Nephron progenitor cell (in vitro differentiated cells): Measurements from ENCODE around the gene OPHN1.

Source experiments
- DNase-seq: peaks from one replicate; pipeline ENCODE4 v3.0.0; 2021
- H3K27ac Mint-ChIP-seq: 2 replicates; pipeline ENCODE4 v1.8.0; 2021; ENCODE audit warnings: mild to moderate bottlenecking, moderate library complexity, mixed read lengths
- H3K27me3 Mint-ChIP-seq: 2 replicates; pipeline ENCODE4 v1.8.0; 2021; ENCODE audit warnings: mild to moderate bottlenecking, low read depth, mixed read lengths; ENCODE audit not compliant: poor library complexity
- H3K36me3 Mint-ChIP-seq: 2 replicates; pipeline ENCODE4 v1.8.0; 2021; ENCODE audit warnings: low read depth, mixed read lengths
- H3K4me1 Mint-ChIP-seq: 2 replicates; pipeline ENCODE4 v1.8.0; 2021; ENCODE audit warnings: mixed read lengths
- H3K4me3 Mint-ChIP-seq: 2 replicates; pipeline ENCODE4 v1.8.0; 2021; ENCODE audit warnings: mild to moderate bottlenecking, moderate library complexity, mixed read lengths
- H3K9me3 Mint-ChIP-seq: 2 replicates; pipeline ENCODE4 v1.8.0; 2021; ENCODE audit warnings: mild to moderate bottlenecking, moderate library complexity, mixed read lengths
- CTCF ChIP-seq: fragments of 200-600 bp; sonication (generic); IDR thresholded peaks from 2 replicates; pipeline ENCODE4 v1.5.0; 2021; ENCODE audit warnings: antibody characterized with exemption

OPHN1 gene

GRCh38 chrX:68413254-68413653 is 20.0 kb downstream of the OPHN1 start:
- H3K4me3 Mint-ChIP-seq = no peak overlapping the region
- H3K27ac Mint-ChIP-seq = no peak overlapping the region
- no peaks in the 10 kb centered on the region for H3K4me1 Mint-ChIP-seq
- H3K9me3 Mint-ChIP-seq = peaks cover 15% of the 10 kb centered on the region
- no peak for DNase-seq
- no peak for TF ChIP-seq CTCF
- H3K27me3 Mint-ChIP-seq = no peaks in the 10 kb centered on the region
- H3K36me3 Mint-ChIP-seq = no peaks in the 10 kb centered on the region

- no peaks in the 10 kb centered on the region for H3K4me1 Mint-ChIP-seq
- TF ChIP-seq CTCF = no peak
- no peak overlapping the region for H3K27ac Mint-ChIP-seq
- no peaks in the 10 kb centered on the region for H3K27me3 Mint-ChIP-seq
- no peak overlapping the region for H3K4me3 Mint-ChIP-seq
- no peak for DNase-seq
- peaks cover 12% of the 10 kb centered on the region for H3K9me3 Mint-ChIP-seq
- no peaks in the 10 kb centered on the region for H3K36me3 Mint-ChIP-seq
Measured at GRCh38 chrX:68411729-68412128, 21.6 kb downstream of the OPHN1 start.

- no peak for TF ChIP-seq CTCF
- no peak for DNase-seq
- no peaks in the 10 kb centered on the region for H3K4me1 Mint-ChIP-seq
- no peak overlapping the region for H3K4me3 Mint-ChIP-seq
- H3K9me3 Mint-ChIP-seq = peaks cover 16% of the 10 kb centered on the region
- H3K36me3 Mint-ChIP-seq = no peaks in the 10 kb centered on the region
- H3K27me3 Mint-ChIP-seq = no peaks in the 10 kb centered on the region
- H3K27ac Mint-ChIP-seq = no peak overlapping the region
Measured at GRCh38 chrX:68409194-68409593, 24.1 kb downstream of the OPHN1 start.

- Mint-ChIP-seq H3K27me3 (no peaks in the 10 kb centered on the region), H3K9me3 (peaks cover 31% of the 10 kb centered on the region), H3K36me3 (no peaks in the 10 kb centered on the region), H3K27ac (no peak overlapping the region), H3K4me3 (no peak overlapping the region), H3K4me1 (peaks cover 5% of the 10 kb centered on the region)
- TF ChIP-seq CTCF = no peak
- DNase-seq = no peak
Measured at GRCh38 chrX:68403522-68403921, 29.8 kb downstream of the OPHN1 start.

- TF ChIP-seq CTCF = no peak
- Mint-ChIP-seq H3K9me3 (peaks cover 35% of the 10 kb centered on the region), H3K27me3 (no peaks in the 10 kb centered on the region), H3K27ac (no peak overlapping the region), H3K4me1 (peaks cover 5% of the 10 kb centered on the region), H3K4me3 (no peak overlapping the region), H3K36me3 (no peaks in the 10 kb centered on the region)
- DNase-seq = no peak
Measured at GRCh38 chrX:68403038-68403437, 30.3 kb downstream of the OPHN1 start.

GRCh38 chrX:68402094-68402493 is 31.2 kb downstream of the OPHN1 start:
- Mint-ChIP-seq H3K36me3 (no peaks in the 10 kb centered on the region), H3K4me3 (no peak overlapping the region), H3K9me3 (peaks cover 41% of the 10 kb centered on the region), H3K27me3 (peaks cover 2% of the 10 kb centered on the region), H3K4me1 (peaks cover 5% of the 10 kb centered on the region), H3K27ac (no peak overlapping the region)
- no peak for TF ChIP-seq CTCF
- no peak for DNase-seq
